ENCODE results near the gene SLC35F3.

SLC35F3 gene

GRCh38 chr1:234067581-234068337 is 163.3 kb downstream of the SLC35F3 start:
- no peak overlapping the region for H3K9ac ChIP-seq (ENCODE audit: low read depth in 1 of 2, low read length in 2 of 2)
- H3K36me3 ChIP-seq (ENCODE audit: control insufficient read depth in 2 of 2, insufficient read depth in 2 of 2, low read length in 2 of 2), result no peaks in the 10 kb centered on the region

GRCh38 chr1:234069760-234070159 is 165.3 kb downstream of the SLC35F3 start:
- H3K9ac ChIP-seq (ENCODE audit: low read depth in 1 of 2, low read length in 2 of 2), result no peak overlapping the region
- H3K27me3 ChIP-seq (ENCODE audit: control insufficient read depth in 2 of 2, insufficient read depth in 2 of 2, low read length in 2 of 2), result no peaks in the 10 kb centered on the region
- no peaks in the 10 kb centered on the region for H3K36me3 ChIP-seq (ENCODE audit: control insufficient read depth in 2 of 2, insufficient read depth in 2 of 2, low read length in 2 of 2)
- H3K4me1 ChIP-seq (ENCODE audit: control insufficient read depth in 2 of 2, insufficient read depth in 2 of 2, low read length in 2 of 2), result no peaks in the 10 kb centered on the region
- no peak overlapping the region for H3K4me3 ChIP-seq (ENCODE audit: low read length in 2 of 2)
- H3K27ac ChIP-seq (ENCODE audit: low read depth in 2 of 2, low read length in 2 of 2), result no peak overlapping the region
- no peaks in the 10 kb centered on the region for H3K9me3 ChIP-seq (ENCODE audit: control insufficient read depth in 2 of 2, low read length in 2 of 2)

More at GRCh38 chr1:234067581-234068337, 163.3 kb downstream of the SLC35F3 start:
- Histone ChIP-seq H3K27me3 (ENCODE audit: control insufficient read depth in 2 of 2, insufficient read depth in 2 of 2, low read length in 2 of 2) (no peaks in the 10 kb centered on the region), H3K27ac (ENCODE audit: low read depth in 2 of 2, low read length in 2 of 2) (no peak overlapping the region), H3K4me1 (ENCODE audit: control insufficient read depth in 2 of 2, insufficient read depth in 2 of 2, low read length in 2 of 2) (no peaks in the 10 kb centered on the region), H3K4me3 (ENCODE audit: low read length in 2 of 2) (no peak overlapping the region), H3K9me3 (ENCODE audit: control insufficient read depth in 2 of 2, low read length in 2 of 2) (no peaks in the 10 kb centered on the region)

- H3K4me3 ChIP-seq (ENCODE audit: low read length in 2 of 2), result no peak overlapping the region
These were observed 168.3 kb downstream of the SLC35F3 start for GRCh38 chr1:234072793-234073192.

GRCh38 chr1:234078143-234078542 is 173.7 kb downstream of the SLC35F3 start:
- H3K27me3 ChIP-seq (ENCODE audit: control insufficient read depth in 2 of 2, insufficient read depth in 2 of 2, low read length in 2 of 2), result no peaks in the 10 kb centered on the region
- H3K36me3 ChIP-seq (ENCODE audit: control insufficient read depth in 2 of 2, insufficient read depth in 2 of 2, low read length in 2 of 2), result no peaks in the 10 kb centered on the region
- no peak overlapping the region for H3K27ac ChIP-seq (ENCODE audit: low read depth in 2 of 2, low read length in 2 of 2)
- no peak overlapping the region for H3K9ac ChIP-seq (ENCODE audit: low read depth in 1 of 2, low read length in 2 of 2)
- no peak overlapping the region for H3K4me3 ChIP-seq (ENCODE audit: low read length in 2 of 2)
- H3K9me3 ChIP-seq (ENCODE audit: control insufficient read depth in 2 of 2, low read length in 2 of 2), result no peaks in the 10 kb centered on the region
- H3K4me1 ChIP-seq (ENCODE audit: control insufficient read depth in 2 of 2, insufficient read depth in 2 of 2, low read length in 2 of 2), result no peaks in the 10 kb centered on the region

More at GRCh38 chr1:234072793-234073192, 168.3 kb downstream of the SLC35F3 start:
- Histone ChIP-seq H3K27ac (ENCODE audit: low read depth in 2 of 2, low read length in 2 of 2) (no peak overlapping the region), H3K36me3 (ENCODE audit: control insufficient read depth in 2 of 2, insufficient read depth in 2 of 2, low read length in 2 of 2) (no peaks in the 10 kb centered on the region), H3K9me3 (ENCODE audit: control insufficient read depth in 2 of 2, low read length in 2 of 2) (no peaks in the 10 kb centered on the region), H3K9ac (ENCODE audit: low read depth in 1 of 2, low read length in 2 of 2) (no peak overlapping the region), H3K27me3 (ENCODE audit: control insufficient read depth in 2 of 2, insufficient read depth in 2 of 2, low read length in 2 of 2) (no peaks in the 10 kb centered on the region), H3K4me1 (ENCODE audit: control insufficient read depth in 2 of 2, insufficient read depth in 2 of 2, low read length in 2 of 2) (no peaks in the 10 kb centered on the region)

GRCh38 chr1:234079896-234080295 is 175.4 kb downstream of the SLC35F3 start:
- Histone ChIP-seq H3K27ac (ENCODE audit: low read depth in 2 of 2, low read length in 2 of 2) (no peak overlapping the region), H3K27me3 (ENCODE audit: control insufficient read depth in 2 of 2, insufficient read depth in 2 of 2, low read length in 2 of 2) (no peaks in the 10 kb centered on the region), H3K4me3 (ENCODE audit: low read length in 2 of 2) (no peak overlapping the region), H3K36me3 (ENCODE audit: control insufficient read depth in 2 of 2, insufficient read depth in 2 of 2, low read length in 2 of 2) (no peaks in the 10 kb centered on the region), H3K4me1 (ENCODE audit: control insufficient read depth in 2 of 2, insufficient read depth in 2 of 2, low read length in 2 of 2) (no peaks in the 10 kb centered on the region), H3K9ac (ENCODE audit: low read depth in 1 of 2, low read length in 2 of 2) (no peak overlapping the region), H3K9me3 (ENCODE audit: control insufficient read depth in 2 of 2, low read length in 2 of 2) (no peaks in the 10 kb centered on the region)

GRCh38 chr1:234083460-234083859 is 179.0 kb downstream of the SLC35F3 start:
- Histone ChIP-seq H3K36me3 (ENCODE audit: control insufficient read depth in 2 of 2, insufficient read depth in 2 of 2, low read length in 2 of 2) (no peaks in the 10 kb centered on the region), H3K4me3 (ENCODE audit: low read length in 2 of 2) (no peak overlapping the region), H3K27ac (ENCODE audit: low read depth in 2 of 2, low read length in 2 of 2) (no peak overlapping the region), H3K27me3 (ENCODE audit: control insufficient read depth in 2 of 2, insufficient read depth in 2 of 2, low read length in 2 of 2) (no peaks in the 10 kb centered on the region), H3K9me3 (ENCODE audit: control insufficient read depth in 2 of 2, low read length in 2 of 2) (no peaks in the 10 kb centered on the region), H3K9ac (ENCODE audit: low read depth in 1 of 2, low read length in 2 of 2) (no peak overlapping the region), H3K4me1 (ENCODE audit: control insufficient read depth in 2 of 2, insufficient read depth in 2 of 2, low read length in 2 of 2) (no peaks in the 10 kb centered on the region)

- no peak overlapping the region for H3K9ac ChIP-seq (ENCODE audit: low read depth in 1 of 2, low read length in 2 of 2)
- peaks cover 0 to 2% of the 10 kb centered on the region in 2 donors for H3K9me3 ChIP-seq (ENCODE audit: control insufficient read depth in 2 of 2, low read length in 2 of 2)
- H3K36me3 ChIP-seq (ENCODE audit: control insufficient read depth in 2 of 2, insufficient read depth in 2 of 2, low read length in 2 of 2), result no peaks in the 10 kb centered on the region
- peaks cover 0 to 2% of the 10 kb centered on the region in 2 donors for H3K4me1 ChIP-seq (ENCODE audit: control insufficient read depth in 2 of 2, insufficient read depth in 2 of 2, low read length in 2 of 2)
- H3K27me3 ChIP-seq (ENCODE audit: control insufficient read depth in 2 of 2, insufficient read depth in 2 of 2, low read length in 2 of 2), result no peaks in the 10 kb centered on the region
- no peak overlapping the region for H3K4me3 ChIP-seq (ENCODE audit: low read length in 2 of 2)
- H3K27ac ChIP-seq (ENCODE audit: low read depth in 2 of 2, low read length in 2 of 2), result no peak overlapping the region
These were observed 184.9 kb downstream of the SLC35F3 start for GRCh38 chr1:234089396-234089795.

GRCh38 chr1:234090212-234091064 is 186.0 kb downstream of the SLC35F3 start:
- H3K4me3 ChIP-seq (ENCODE audit: low read length in 2 of 2), result no peak overlapping the region
- peaks cover 0 to 3% of the 10 kb centered on the region in 2 donors for H3K4me1 ChIP-seq (ENCODE audit: control insufficient read depth in 2 of 2, insufficient read depth in 2 of 2, low read length in 2 of 2)
- no peak overlapping the region for H3K9ac ChIP-seq (ENCODE audit: low read depth in 1 of 2, low read length in 2 of 2)
- H3K27me3 ChIP-seq (ENCODE audit: control insufficient read depth in 2 of 2, insufficient read depth in 2 of 2, low read length in 2 of 2), result no peaks in the 10 kb centered on the region
- no peaks in the 10 kb centered on the region for H3K36me3 ChIP-seq (ENCODE audit: control insufficient read depth in 2 of 2, insufficient read depth in 2 of 2, low read length in 2 of 2)
- peaks cover 0 to 2% of the 10 kb centered on the region in 2 donors for H3K9me3 ChIP-seq (ENCODE audit: control insufficient read depth in 2 of 2, low read length in 2 of 2)
- no peak overlapping the region for H3K27ac ChIP-seq (ENCODE audit: low read depth in 2 of 2, low read length in 2 of 2)

GRCh38 chr1:234091065-234091401 is 186.6 kb downstream of the SLC35F3 start:
- no peak overlapping the region for H3K4me3 ChIP-seq (ENCODE audit: low read length in 2 of 2)
- H3K27me3 ChIP-seq (ENCODE audit: control insufficient read depth in 2 of 2, insufficient read depth in 2 of 2, low read length in 2 of 2), result no peaks in the 10 kb centered on the region
- H3K27ac ChIP-seq (ENCODE audit: low read depth in 2 of 2, low read length in 2 of 2), result no peak overlapping the region
- H3K36me3 ChIP-seq (ENCODE audit: control insufficient read depth in 2 of 2, insufficient read depth in 2 of 2, low read length in 2 of 2), result no peaks in the 10 kb centered on the region
- H3K9ac ChIP-seq (ENCODE audit: low read depth in 1 of 2, low read length in 2 of 2), result no peak overlapping the region
- H3K9me3 ChIP-seq (ENCODE audit: control insufficient read depth in 2 of 2, low read length in 2 of 2), result peaks cover 0 to 2% of the 10 kb centered on the region in 2 donors
- peaks cover 0 to 3% of the 10 kb centered on the region in 2 donors for H3K4me1 ChIP-seq (ENCODE audit: control insufficient read depth in 2 of 2, insufficient read depth in 2 of 2, low read length in 2 of 2)

- Histone ChIP-seq H3K36me3 (ENCODE audit: control insufficient read depth in 2 of 2, insufficient read depth in 2 of 2, low read length in 2 of 2) (no peaks in the 10 kb centered on the region), H3K27me3 (ENCODE audit: control insufficient read depth in 2 of 2, insufficient read depth in 2 of 2, low read length in 2 of 2) (no peaks in the 10 kb centered on the region), H3K9me3 (ENCODE audit: control insufficient read depth in 2 of 2, low read length in 2 of 2) (peaks cover 0 to 2% of the 10 kb centered on the region in 2 donors), H3K4me3 (ENCODE audit: low read length in 2 of 2) (no peak overlapping the region), H3K9ac (ENCODE audit: low read depth in 1 of 2, low read length in 2 of 2) (no peak overlapping the region), H3K27ac (ENCODE audit: low read depth in 2 of 2, low read length in 2 of 2) (no peak overlapping the region), H3K4me1 (ENCODE audit: control insufficient read depth in 2 of 2, insufficient read depth in 2 of 2, low read length in 2 of 2) (peaks cover 0 to 3% of the 10 kb centered on the region in 2 donors)
These were observed 187.4 kb downstream of the SLC35F3 start for GRCh38 chr1:234091876-234092275.
